HepG2 (cell line): Measurements from ENCODE around the gene CST4. TPM values are rescaled to one million over a fixed set of nuclear protein-coding genes. Genes with fewer than 3 reads are reported as not detected.

Experiments used
- AHR ChIP-seq: IDR thresholded peaks from 2 replicates; pipeline ENCODE4 v1.6.1; 2018; ENCODE audit warnings: missing genetic modification reagents, missing compliant biosample characterization
- CCAR2 ChIP-seq: fragments of 200-400 bp; formaldehyde crosslinking; optimal IDR thresholded peaks from 2 replicates; pipeline ENCODE3; 2018; ENCODE audit warnings: low read depth, mild to moderate bottlenecking, low read length, moderate library complexity
- CCDC6 ChIP-seq: sonication (generic); formaldehyde crosslinking; IDR thresholded peaks from 2 replicates; pipeline ENCODE4 v1.8.1; 2022; ENCODE audit warnings: mild to moderate bottlenecking, missing genetic modification reagents, moderate library complexity
- DMTF1 ChIP-seq: sonication (generic); formaldehyde crosslinking; IDR thresholded peaks from 2 replicates; pipeline ENCODE4 v1.4.0; 2020; ENCODE audit warnings: mild to moderate bottlenecking, missing genetic modification reagents
- ELF3 ChIP-seq: IDR thresholded peaks from 2 replicates; pipeline ENCODE4 v1.6.1; 2016; ENCODE audit warnings: missing genetic modification reagents, missing compliant biosample characterization
- ERF ChIP-seq: IDR thresholded peaks from 2 replicates; pipeline ENCODE4 v1.6.1; 2018; ENCODE audit warnings: missing biosample characterization, missing genetic modification reagents
- HOXA9 ChIP-seq: sonication (generic); formaldehyde crosslinking; IDR thresholded peaks from 2 replicates; pipeline ENCODE4 v1.8.1; 2022; ENCODE audit warnings: missing genetic modification reagents, mild to moderate bottlenecking, moderate library complexity, borderline replicate concordance
- KLF6 ChIP-seq: IDR thresholded peaks from 2 replicates; pipeline ENCODE4 v1.8.0; 2016; ENCODE audit warnings: missing biosample characterization, missing genetic modification reagents
- MLLT10 ChIP-seq: sonication (generic); formaldehyde crosslinking; IDR thresholded peaks from 2 replicates; pipeline ENCODE4 v1.4.0; 2020; ENCODE audit warnings: missing genetic modification reagents
- PHF5A ChIP-seq: IDR thresholded peaks from one replicate; pipeline ENCODE4 v1.6.1; 2018; ENCODE audit warnings: low read depth, missing genetic modification reagents; ENCODE audit not compliant: unreplicated experiment
- POLR2A ChIP-seq, 2 experiments: IDR thresholded peaks; 2 replicates each; pipeline ENCODE4 v1.6.1; 2011; ENCODE audit warnings: low read depth in 2 of 2, low read length in 2 of 2, mild to moderate bottlenecking in 1 of 2, moderate library complexity in 1 of 2; ENCODE audit not compliant: insufficient read depth in 1 of 2
- RXRB ChIP-seq: IDR thresholded peaks from 2 replicates; pipeline ENCODE4 v1.6.1; 2016; ENCODE audit warnings: borderline replicate concordance, missing genetic modification reagents, missing compliant biosample characterization
- SNRNP70 ChIP-seq: fragments of 200-400 bp; formaldehyde crosslinking; IDR thresholded peaks from 2 replicates; pipeline ENCODE4 v1.6.1; 2017; ENCODE audit warnings: mild to moderate bottlenecking, low read depth, low read length, moderate library complexity
- SOX6 ChIP-seq, 2 experiments: fragments of 450-650 bp in 1 of 2; sonication (generic) in 1 of 2; formaldehyde crosslinking in 1 of 2; IDR thresholded peaks; 2 replicates each; pipeline versions ENCODE4 v1.4.0 to v1.6.1; 2017 to 2020; ENCODE audit warnings: antibody characterized with exemption in 1 of 2, mild to moderate bottlenecking in 1 of 2, missing genetic modification reagents in 1 of 2
- SPEN ChIP-seq: sonication (generic); formaldehyde crosslinking; IDR thresholded peaks from 2 replicates; pipeline ENCODE4 v1.5.1; 2020; ENCODE audit warnings: low read depth, mild to moderate bottlenecking, missing genetic modification reagents
- TAF1 ChIP-seq: sonication (generic); formaldehyde crosslinking; IDR thresholded peaks from 2 replicates; pipeline ENCODE4 v1.4.0; 2020; ENCODE audit warnings: missing genetic modification reagents
- YEATS2 ChIP-seq: sonication (generic); formaldehyde crosslinking; IDR thresholded peaks from 2 replicates; pipeline ENCODE4 v1.4.0; 2020; ENCODE audit warnings: missing genetic modification reagents, borderline replicate concordance
- ZBTB8A ChIP-seq: sonication (generic); formaldehyde crosslinking; IDR thresholded peaks from 2 replicates; pipeline ENCODE4 v1.4.0; 2020; ENCODE audit warnings: mild to moderate bottlenecking, low read depth, missing genetic modification reagents, borderline replicate concordance
- ZNF101 ChIP-seq: sonication (generic); formaldehyde crosslinking; IDR thresholded peaks from 2 replicates; pipeline ENCODE4 v1.4.0; 2020; ENCODE audit warnings: mild to moderate bottlenecking, low read depth, missing genetic modification reagents, borderline replicate concordance
- ZNF430 ChIP-seq: sonication (generic); formaldehyde crosslinking; IDR thresholded peaks from 2 replicates; pipeline ENCODE4 v1.9.0; 2021; ENCODE audit warnings: mild to moderate bottlenecking, missing genetic modification reagents
- ZNF761 ChIP-seq: sonication (generic); formaldehyde crosslinking; conservative IDR thresholded peaks from 2 replicates; pipeline ENCODE4 v1.4.0; 2020; ENCODE audit warnings: mild to moderate bottlenecking, missing genetic modification reagents
- ZNF790 ChIP-seq: sonication (generic); formaldehyde crosslinking; IDR thresholded peaks from 2 replicates; pipeline ENCODE4 v1.8.0; 2022; ENCODE audit warnings: missing genetic modification reagents, mild to moderate bottlenecking, borderline replicate concordance
- polyA plus RNA-seq, 8 experiments: library from polyadenylated mRNA; depleted of rRNA in 3 of 8; stranded (reverse) in 7 of 8; unstranded in 1 of 8; fragments of >200 nt; fragmentation: Illumina TruSeq in 4 of 8; extraction: Trizol in 4 of 8; gene quantifications; 2 replicates each; pipeline versions ENCODE4 v1.2.1 to v1.2.3, GENCODE V29; 2011 to 2016; ENCODE audit warnings: low read depth in 4 of 8, missing spikeins in 1 of 8, mixed read lengths in 1 of 8; ENCODE audit not compliant: insufficient read depth in 1 of 8
- total RNA-seq, 5 experiments: library from RNA; depleted of rRNA; stranded (reverse); fragments of >200 nt; fragmentation: Illumina TruSeq; extraction: Trizol; gene quantifications; 2 replicates each; pipeline ENCODE4 v1.2.3, GENCODE V29; 2016; ENCODE audit warnings: low read depth in 1 of 5
- TF ChIP-seq, protein P1 (sequence below): sonication (generic); formaldehyde crosslinking; IDR thresholded peaks from 2 replicates; pipeline ENCODE4 v1.4.0; 2020; ENCODE audit warnings: missing genetic modification reagents, borderline replicate concordance

CST4 gene
- total and polyA plus RNA-seq, 2 of the 13 experiments (the other 11 are each of a cell fraction or from before 2014, with no cell fraction given) = not detected

- TF ChIP-seq SOX6 (IDR thresholded peaks at IDR 0.05) = no peak; the same call in 1 of the 2 replicates
- peak; percentile 49; the same call in 1 of the 2 replicates for TF ChIP-seq SOX6 (CRISPR knock-in tag; IDR thresholded peaks at IDR 0.05)
- TF ChIP-seq ZBTB8A (CRISPR knock-in tag) = 0 out of 2 replicates have a peak, but pooled peaks have one; percentile 26
- peak; percentile 49; the same call in 1 of the 2 replicates for TF ChIP-seq ZNF761
- peak; percentile 40; the same call in 1 of the 2 replicates for TF ChIP-seq AHR (CRISPR knock-in tag)
- TF ChIP-seq TAF1 = peak; percentile 2; the same call in 1 of the 2 replicates
- TF ChIP-seq, protein P1, sequence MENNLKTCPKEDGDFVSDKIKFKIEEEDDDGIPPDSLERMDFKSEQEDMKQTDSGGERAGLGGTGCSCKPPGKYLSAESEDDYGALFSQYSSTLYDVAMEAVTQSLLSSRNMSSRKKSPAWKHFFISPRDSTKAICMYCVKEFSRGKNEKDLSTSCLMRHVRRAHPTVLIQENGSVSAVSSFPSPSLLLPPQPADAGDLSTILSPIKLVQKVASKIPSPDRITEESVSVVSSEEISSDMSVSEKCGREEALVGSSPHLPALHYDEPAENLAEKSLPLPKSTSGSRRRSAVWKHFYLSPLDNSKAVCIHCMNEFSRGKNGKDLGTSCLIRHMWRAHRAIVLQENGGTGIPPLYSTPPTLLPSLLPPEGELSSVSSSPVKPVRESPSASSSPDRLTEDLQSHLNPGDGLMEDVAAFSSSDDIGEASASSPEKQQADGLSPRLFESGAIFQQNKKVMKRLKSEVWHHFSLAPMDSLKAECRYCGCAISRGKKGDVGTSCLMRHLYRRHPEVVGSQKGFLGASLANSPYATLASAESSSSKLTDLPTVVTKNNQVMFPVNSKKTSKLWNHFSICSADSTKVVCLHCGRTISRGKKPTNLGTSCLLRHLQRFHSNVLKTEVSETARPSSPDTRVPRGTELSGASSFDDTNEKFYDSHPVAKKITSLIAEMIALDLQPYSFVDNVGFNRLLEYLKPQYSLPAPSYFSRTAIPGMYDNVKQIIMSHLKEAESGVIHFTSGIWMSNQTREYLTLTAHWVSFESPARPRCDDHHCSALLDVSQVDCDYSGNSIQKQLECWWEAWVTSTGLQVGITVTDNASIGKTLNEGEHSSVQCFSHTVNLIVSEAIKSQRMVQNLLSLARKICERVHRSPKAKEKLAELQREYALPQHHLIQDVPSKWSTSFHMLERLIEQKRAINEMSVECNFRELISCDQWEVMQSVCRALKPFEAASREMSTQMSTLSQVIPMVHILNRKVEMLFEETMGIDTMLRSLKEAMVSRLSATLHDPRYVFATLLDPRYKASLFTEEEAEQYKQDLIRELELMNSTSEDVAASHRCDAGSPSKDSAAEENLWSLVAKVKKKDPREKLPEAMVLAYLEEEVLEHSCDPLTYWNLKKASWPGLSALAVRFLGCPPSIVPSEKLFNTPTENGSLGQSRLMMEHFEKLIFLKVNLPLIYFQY (CRISPR knock-in tag) = 0 out of 2 replicates have a peak, but pooled peaks have one; percentile 25
- 0 out of 2 replicates have a peak, but pooled peaks have one; percentile 91 for TF ChIP-seq DMTF1 (CRISPR knock-in tag)
- peak; percentile 25 for TF ChIP-seq CCAR2
- peak; percentile 58; the same call in 1 of the 2 replicates for TF ChIP-seq ZNF430
- 0 out of 2 replicates have a peak, but pooled peaks have one; percentile 44 for TF ChIP-seq ZNF101 (CRISPR knock-in tag)
- peak; percentile 33; the same call in 1 of the 2 replicates for TF ChIP-seq SPEN (CRISPR knock-in tag)
- TF ChIP-seq ELF3 (CRISPR knock-in tag) = peak; percentile 8; the same call in 1 of the 2 replicates
- TF ChIP-seq MLLT10 (CRISPR knock-in tag) = no peak
- TF ChIP-seq PHF5A (CRISPR knock-in tag) = no peak
- TF ChIP-seq CCDC6 = peak; percentile 51
- TF ChIP-seq YEATS2 = 0 out of 2 replicates have a peak, but pooled peaks have one; percentile 12
- TF ChIP-seq ERF = peak; percentile 58; the same call in 1 of the 2 replicates
- TF ChIP-seq SNRNP70 = no peak
- peak in 1 of 2 experiments; percentile 41; a peak in 1 of 4 replicates for TF ChIP-seq POLR2A (IDR thresholded peaks at IDR 0.05; ENCODE audit: insufficient read depth in 1 of 2, low read depth in 2 of 2, low read length in 2 of 2)
- TF ChIP-seq RXRB (CRISPR knock-in tag) = peak; percentile 85
- TF ChIP-seq HOXA9 (CRISPR knock-in tag) = 0 out of 2 replicates have a peak, but pooled peaks have one; percentile 49
- TF ChIP-seq ZNF790 (CRISPR knock-in tag) = no peak
- peak; percentile 71; the same call in 1 of the 2 replicates for TF ChIP-seq KLF6 (CRISPR knock-in tag)
Observed at GRCh38 chr20:23659989-23660837, 28.6 kb downstream of the CST4 start (continued).
